ENCODE data around the gene TMEM150C.

Gene TMEM150C

DNA sequence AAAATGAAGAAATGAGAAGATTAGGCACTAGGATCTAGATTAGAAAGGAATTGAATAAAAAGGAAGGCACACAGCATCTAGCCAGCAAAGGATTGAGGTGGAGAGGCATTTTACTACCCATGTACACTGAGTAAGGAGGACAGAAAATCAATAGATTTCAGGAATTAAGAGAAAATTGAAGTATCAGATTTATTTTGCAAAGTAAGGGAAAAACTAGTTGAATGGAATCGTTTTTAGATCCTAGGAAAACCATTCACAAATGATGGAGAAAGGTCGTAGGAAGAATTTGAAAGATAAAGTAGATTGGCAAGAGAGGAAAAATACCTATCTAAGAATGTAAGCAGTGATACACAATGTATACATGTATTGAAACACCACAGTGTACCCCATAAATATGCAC is 100.1 kb downstream of the TMEM150C start:
- FAIRE-seq (no peak), DNase-seq (ENCODE audit: insufficient read length, low spot score) (no peak)
- TF ChIP-seq POLR2A (IDR thresholded peaks at IDR 0.05; ENCODE audit: low read depth, low read length), result no peak

DNA sequence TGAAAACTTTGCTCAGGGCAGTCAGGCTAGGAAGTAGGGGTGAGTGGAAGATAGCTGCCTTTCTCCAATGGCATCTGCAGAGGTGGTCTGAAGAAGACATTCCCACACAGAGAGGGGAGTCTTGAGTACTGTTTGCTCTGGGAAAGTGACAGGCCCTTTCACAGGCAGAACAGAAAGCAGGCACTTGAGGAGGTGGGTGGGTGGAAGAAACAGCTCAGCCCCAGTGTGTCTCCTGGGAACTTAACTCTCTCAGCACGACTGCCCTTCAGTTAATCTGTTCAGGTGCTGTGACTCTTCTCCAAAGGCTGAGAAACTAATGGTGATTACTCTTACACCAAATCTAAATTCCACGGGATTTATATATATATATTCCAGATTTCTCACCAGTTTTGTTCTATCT is 103.1 kb downstream of the TMEM150C start:
- FAIRE-seq (no peak), DNase-seq (ENCODE audit: insufficient read length, low spot score) (no peak)
- no peak for TF ChIP-seq POLR2A (IDR thresholded peaks at IDR 0.05; ENCODE audit: low read depth, low read length)

DNA sequence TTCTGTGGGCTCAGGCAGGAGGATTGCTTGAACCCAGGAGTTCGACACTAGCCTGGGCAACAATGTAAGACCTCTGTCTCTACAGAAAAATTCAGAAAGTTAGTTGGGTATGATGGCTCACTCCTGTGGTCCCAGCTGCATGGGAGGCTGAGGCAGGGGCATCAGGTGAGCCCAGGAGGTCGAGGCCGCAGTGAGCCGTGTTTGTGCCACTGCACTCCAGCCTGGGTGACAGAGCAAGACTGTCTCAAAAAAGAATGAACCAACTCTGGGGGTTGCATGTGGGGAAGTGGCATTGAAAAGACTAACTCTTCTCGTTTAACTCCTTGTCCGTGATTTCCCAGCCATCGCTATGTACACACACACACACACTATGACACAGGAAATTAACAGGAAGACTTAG is 104.5 kb downstream of the TMEM150C start:
- DNase-seq (ENCODE audit: insufficient read length, low spot score), result no peak
- TF ChIP-seq POLR2A (IDR thresholded peaks at IDR 0.05; ENCODE audit: low read depth, low read length), result no peak
- FAIRE-seq, result no peak

DNA sequence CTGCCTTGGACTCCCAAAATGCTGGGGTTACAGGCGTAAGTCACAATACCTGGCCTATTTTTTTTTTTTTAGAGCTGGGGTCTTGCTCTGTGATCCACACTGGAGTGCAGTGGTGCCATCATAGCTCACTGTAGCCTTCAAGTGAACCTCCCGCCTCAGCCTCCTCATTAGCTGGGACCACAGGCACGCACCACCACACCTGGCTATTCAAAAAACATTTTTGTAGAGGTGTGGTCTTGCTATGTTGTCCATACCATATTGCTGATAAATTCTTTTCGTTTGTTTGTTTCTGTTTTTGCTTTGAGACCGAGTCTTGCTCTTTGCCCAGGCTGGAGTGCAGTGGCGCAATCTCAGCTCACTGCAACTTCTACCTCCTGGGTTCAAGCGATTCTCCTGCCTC is 109.8 kb downstream of the TMEM150C start:
- TF ChIP-seq POLR2A (IDR thresholded peaks at IDR 0.05; ENCODE audit: low read depth, low read length), result no peak
- no peak for FAIRE-seq
- no peak for DNase-seq (ENCODE audit: insufficient read length, low spot score)

DNA sequence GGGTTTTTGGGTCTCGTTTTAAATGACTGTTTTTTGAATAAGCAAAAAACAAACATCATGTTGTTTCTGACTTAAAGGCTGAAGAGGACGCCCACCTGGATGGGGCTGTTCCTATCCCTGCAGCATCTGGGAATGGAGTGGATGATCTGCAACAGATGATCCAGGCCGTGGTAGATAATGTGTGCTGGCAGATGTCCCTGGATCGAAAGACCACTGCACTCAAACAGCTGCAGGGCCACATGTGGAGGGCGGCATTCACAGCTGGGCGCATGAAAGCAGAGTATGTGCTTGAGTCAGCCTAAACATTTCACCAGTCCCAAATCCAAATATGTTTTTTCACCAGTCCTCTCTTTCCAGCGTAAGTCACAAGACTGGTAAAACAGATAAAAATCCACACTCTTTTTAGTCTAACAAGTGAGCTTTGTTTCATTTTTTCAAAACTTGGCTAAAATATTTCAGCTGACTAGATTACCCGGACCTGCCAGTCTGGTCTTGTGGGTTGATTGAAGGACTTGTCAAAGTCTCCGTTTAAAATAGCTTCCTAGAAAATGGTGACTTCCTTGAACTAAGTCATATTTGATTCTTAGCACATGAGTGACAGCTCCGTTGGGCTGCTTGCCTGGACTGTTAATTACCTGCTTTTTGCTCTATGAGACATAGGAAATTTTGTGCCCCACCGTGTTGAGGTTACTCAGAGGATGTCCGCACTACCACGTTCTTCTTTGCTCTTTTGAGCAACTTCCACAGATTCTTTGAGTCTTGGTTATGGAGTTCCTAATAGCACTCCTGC is 110.6 kb downstream of the TMEM150C start:
- no peak for DNase-seq (ENCODE audit: insufficient read length, low spot score)
- no peak for FAIRE-seq
- no peak for TF ChIP-seq POLR2A (IDR thresholded peaks at IDR 0.05; ENCODE audit: low read depth, low read length)

DNA sequence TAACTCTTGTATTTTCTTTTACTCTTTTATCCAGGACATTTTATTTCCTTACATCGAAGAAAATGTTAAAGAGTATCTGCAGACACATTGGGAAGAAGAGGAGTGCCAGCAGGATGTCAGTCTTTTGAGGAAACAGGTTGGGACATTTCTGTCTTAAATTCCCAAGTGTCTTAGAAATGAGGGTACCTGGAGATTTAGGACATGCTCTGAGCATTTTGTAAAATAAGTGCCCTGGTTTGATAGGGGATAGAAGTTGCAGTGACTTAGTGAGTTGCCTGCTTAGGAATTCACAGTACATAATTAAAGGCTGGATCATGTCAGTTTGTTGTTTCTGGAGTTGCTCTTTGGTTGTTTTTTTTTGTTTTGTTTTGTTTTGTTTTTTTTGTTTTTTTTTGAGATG is 113.9 kb downstream of the TMEM150C start:
- TF ChIP-seq POLR2A (IDR thresholded peaks at IDR 0.05; ENCODE audit: low read depth, low read length), result no peak
- FAIRE-seq, result no peak
- no peak for DNase-seq (ENCODE audit: insufficient read length, low spot score)

DNA sequence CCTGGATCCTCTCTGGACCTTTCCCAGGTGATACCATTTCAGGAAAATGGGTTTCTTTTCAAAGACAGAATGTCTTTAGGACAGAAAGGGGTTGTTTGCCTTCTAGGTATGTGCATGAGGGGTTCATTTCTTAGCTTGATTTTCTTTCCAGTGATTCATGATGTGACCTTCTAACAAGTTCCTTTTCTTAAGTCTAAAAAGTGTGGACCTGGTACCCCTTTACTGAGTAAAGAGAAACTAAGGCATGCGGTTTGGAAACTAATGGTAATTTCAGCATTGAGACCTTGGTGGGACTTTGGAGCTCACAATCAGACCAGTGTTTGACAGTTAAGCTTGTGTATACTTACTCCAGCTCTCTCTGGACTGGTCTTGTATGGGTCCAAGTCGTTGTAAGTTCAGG is 122.7 kb downstream of the TMEM150C start:
- no peak for FAIRE-seq
- TF ChIP-seq POLR2A (IDR thresholded peaks at IDR 0.05; ENCODE audit: low read depth, low read length), result no peak
- no peak for DNase-seq (ENCODE audit: insufficient read length, low spot score)

DNA sequence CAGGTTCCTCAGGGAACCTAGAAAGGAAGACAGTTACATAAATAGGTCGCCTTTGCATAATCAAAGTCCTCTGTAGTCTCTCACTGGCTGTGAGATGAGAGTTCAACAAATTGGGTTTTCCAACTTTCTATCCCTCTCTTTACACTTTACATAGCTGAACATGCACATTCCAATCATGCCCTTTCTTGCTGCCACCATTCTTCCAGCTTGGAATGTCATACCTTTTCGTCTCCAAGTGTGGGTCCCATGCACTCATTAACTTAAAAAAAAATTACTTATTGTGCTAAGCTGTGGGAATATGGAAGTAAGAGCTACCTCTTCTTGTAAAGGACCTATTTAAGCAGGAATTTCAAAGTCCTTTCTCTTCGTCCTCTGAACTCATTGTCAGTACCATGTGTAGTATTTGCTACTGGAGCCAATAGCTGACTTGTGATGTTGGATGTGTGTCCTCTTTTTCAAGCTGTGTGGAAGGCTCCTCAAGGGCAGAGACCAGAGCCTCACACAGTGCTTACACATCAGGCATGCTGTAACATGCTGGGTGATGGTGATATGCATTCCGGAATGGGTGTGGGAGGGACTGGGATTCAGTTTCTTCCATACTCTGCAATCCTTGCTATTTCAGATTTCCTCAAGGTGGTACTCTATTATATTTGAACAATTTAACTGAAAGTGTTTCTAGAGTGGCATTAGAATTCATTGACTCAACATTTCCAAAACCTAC is 124.3 kb downstream of the TMEM150C start:
- no peak for TF ChIP-seq POLR2A (IDR thresholded peaks at IDR 0.05; ENCODE audit: low read depth, low read length)
- no peak for FAIRE-seq
- no peak for DNase-seq (ENCODE audit: insufficient read length, low spot score)

DNA sequence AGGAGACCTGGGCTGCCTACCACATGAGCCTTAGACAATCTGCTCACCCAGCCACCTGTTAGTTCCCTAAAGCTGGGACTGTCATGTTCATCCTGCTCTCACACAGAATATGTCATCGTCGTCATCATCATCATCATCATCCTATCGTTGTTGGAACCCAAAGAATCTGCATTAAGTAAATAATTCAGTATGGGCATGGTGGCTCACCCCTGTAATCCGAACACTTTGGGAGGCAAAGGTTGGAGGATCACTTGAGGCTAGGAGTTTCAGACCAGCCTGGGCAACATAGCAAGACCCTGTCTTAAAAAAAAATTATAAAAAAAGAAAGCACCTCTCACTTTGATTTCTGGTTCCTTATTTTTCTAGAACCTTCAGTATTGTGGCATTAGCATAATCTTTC is 125.0 kb downstream of the TMEM150C start:
- FAIRE-seq, result no peak

DNA sequence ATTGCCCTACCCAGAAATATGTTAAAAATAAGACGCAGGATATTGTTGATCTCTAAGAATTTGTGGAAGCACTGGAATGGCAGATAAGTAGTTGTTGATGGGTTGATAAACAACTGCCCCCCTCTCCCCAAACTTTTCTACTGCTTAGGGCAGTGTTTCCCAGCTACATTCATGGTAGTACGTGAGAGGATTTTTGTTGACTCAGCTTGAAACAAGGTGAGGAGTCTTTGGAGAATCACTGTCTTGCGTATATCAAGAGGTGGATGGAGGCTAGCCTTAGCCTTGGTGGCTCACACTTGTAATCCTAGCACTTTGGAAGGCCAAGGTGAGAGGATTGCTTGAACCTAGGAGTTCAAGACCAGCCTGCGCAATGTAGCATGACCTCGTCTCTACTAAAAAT is 125.7 kb downstream of the TMEM150C start:
- TF ChIP-seq POLR2A (IDR thresholded peaks at IDR 0.05; ENCODE audit: low read depth, low read length), result no peak
- FAIRE-seq, result no peak
- DNase-seq (ENCODE audit: insufficient read length, low spot score), result no peak

More for the DNA sequence above, 125.0 kb downstream of the TMEM150C start:
- no peak for DNase-seq (ENCODE audit: insufficient read length, low spot score)
- TF ChIP-seq POLR2A (IDR thresholded peaks at IDR 0.05; ENCODE audit: low read depth, low read length), result no peak

DNA sequence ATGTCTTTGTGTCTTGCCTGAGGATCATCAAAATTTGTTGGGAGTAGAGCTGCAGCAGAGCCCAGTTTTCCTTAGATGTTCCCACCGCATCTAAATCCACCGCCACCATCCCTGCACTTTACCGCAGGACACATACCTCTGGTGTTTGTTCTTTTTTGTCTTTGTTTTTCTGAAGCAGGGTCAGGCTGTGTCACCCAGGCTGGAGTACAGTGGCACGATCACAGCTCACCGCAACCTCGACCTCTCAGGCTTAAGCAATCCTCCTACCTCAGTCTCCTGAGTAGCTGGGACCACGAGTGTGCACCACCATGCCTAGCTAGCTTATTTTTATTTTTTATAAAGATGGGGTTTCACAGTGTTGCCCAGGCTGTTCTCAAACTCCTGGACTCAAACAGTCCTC is 126.8 kb downstream of the TMEM150C start:
- FAIRE-seq, result no peak

DNA sequence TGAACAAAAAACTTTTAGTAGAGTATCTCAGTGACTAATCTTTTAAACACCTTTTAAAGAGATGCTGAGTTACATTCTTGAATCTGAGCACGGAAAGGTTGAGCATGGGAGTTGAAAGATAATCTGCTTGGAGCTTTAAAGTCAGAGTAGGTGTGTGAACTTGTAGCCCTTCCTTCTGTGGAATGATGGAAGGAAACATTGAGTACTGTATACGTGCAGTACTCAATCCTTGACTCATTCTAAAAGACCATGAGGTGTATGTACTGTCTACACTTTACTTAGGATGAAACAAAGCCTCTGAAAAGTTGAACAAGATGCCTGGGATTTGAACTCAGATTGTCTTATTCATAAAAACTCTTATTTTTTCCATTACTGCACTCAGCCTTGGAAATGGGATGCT is 128.0 kb downstream of the TMEM150C start:
- no peak for DNase-seq (ENCODE audit: insufficient read length, low spot score)
- no peak for FAIRE-seq
- no peak for TF ChIP-seq POLR2A (IDR thresholded peaks at IDR 0.05; ENCODE audit: low read depth, low read length)

More for the DNA sequence above, 126.8 kb downstream of the TMEM150C start:
- no peak for TF ChIP-seq POLR2A (IDR thresholded peaks at IDR 0.05; ENCODE audit: low read depth, low read length)
- no peak for DNase-seq (ENCODE audit: insufficient read length, low spot score)

All from H54 (cell line).